Right lobe of liver (tissue), 4 donors: ENCODE measurements around the gene EXOC4.

ENCODE experiments used
- CTCF ChIP-seq, 4 donors: fragments of 200-600 bp in 3 of 4; fragments of 450-650 bp in 1 of 4; IDR thresholded peaks; one replicate each; pipeline versions ENCODE4 v1.5.1 to v1.8.0; 2016 to 2022; ENCODE audit warnings: antibody characterized with exemption in 4 of 4, mild to moderate bottlenecking in 2 of 4
- POLR2A ChIP-seq: fragments of 450-650 bp; IDR thresholded peaks from one replicate; pipeline ENCODE4 v1.6.1; 2017; ENCODE audit warnings: antibody characterized with exemption, mild to moderate bottlenecking
- donor health status: DM: no; HTN: no; CAD: no.
- donor health status: DM: no; HTN: no; CAD: no.
- donor health status: DM: no; HTN: yes; CAD: no.

GRCh38 chr7:133932591-133932990 lies 679.7 kb downstream of the EXOC4 start:
- TF ChIP-seq POLR2A (no peak), CTCF (IDR thresholded peaks at IDR 0.05) (no peak)
